Thoracic aorta (tissue), 2 donors: ENCODE results near the gene ELOVL6. TPM values are rescaled to one million over a fixed set of nuclear protein-coding genes. Genes with fewer than 3 reads are reported as not detected.
"Not testable (repeated sequence)": the region's sequence is repeated elsewhere in the genome, so short reads cannot be mapped to it uniquely, and the experiment has no call there.

Experiments
- ATAC-seq: fragments of 150-250 bp; one replicate; pipeline ENCODE4 v1.8.0; 2017; ENCODE audit warnings: low read depth; ENCODE audit not compliant: insufficient number of reproducible peaks, low FRiP score
- DNase-seq: peaks from one replicate; pipeline ENCODE4 v3.0.0-alpha.2; 2020; ENCODE audit warnings: low spot score
- H3K27ac ChIP-seq, 2 donors: fragments of 200-600 bp; sonication (generic); 1 replicate in 1 of 2; 2 replicates in 1 of 2; pipeline ENCODE4 v1.5.1; 2016; ENCODE audit warnings: mild to moderate bottlenecking in 2 of 2, moderate library complexity in 2 of 2
- H3K27me3 ChIP-seq: fragments of 200-600 bp; sonication (generic); replicated peaks from 2 replicates; pipeline ENCODE4 v1.6.0; 2016; ENCODE audit warnings: mild to moderate bottlenecking; ENCODE audit not compliant: insufficient read depth
- H3K36me3 ChIP-seq: fragments of 200-600 bp; sonication (generic); one replicate; pipeline ENCODE4 v1.5.1; 2016
- H3K4me1 ChIP-seq, 2 donors: fragments of 200-600 bp; sonication (generic); 1 replicate in 1 of 2; 2 replicates in 1 of 2; pipeline versions ENCODE4 v1.5.1 to v1.6.0; 2016; ENCODE audit warnings: low read depth in 2 of 2, mild to moderate bottlenecking in 1 of 2; ENCODE audit not compliant: control insufficient read depth in 1 of 2
- H3K4me3 ChIP-seq: fragments of 200-600 bp; sonication (generic); 2 replicates; pipeline ENCODE4 v1.5.1; 2016; ENCODE audit warnings: mild to moderate bottlenecking
- H3K9me3 ChIP-seq: fragments of 200-600 bp; sonication (generic); 2 replicates; pipeline ENCODE4 v1.5.1; 2016
- total RNA-seq, 2 donors: library from RNA; depleted of rRNA; stranded (reverse); fragments of >200 nt; gene quantifications; one replicate each; pipeline versions ENCODE4 v1.1.0 to v1.2.3, GENCODE V29; 2016
- TF ChIP-seq, protein P1 (sequence below): fragments of 200-600 bp; sonication (generic); IDR thresholded peaks from one replicate; pipeline ENCODE4 v1.5.1; 2019; ENCODE audit warnings: antibody characterized with exemption

ELOVL6 gene
- total RNA-seq, 2 donors from 2014 or later = 1.5 to 2.7 TPM

DNA sequence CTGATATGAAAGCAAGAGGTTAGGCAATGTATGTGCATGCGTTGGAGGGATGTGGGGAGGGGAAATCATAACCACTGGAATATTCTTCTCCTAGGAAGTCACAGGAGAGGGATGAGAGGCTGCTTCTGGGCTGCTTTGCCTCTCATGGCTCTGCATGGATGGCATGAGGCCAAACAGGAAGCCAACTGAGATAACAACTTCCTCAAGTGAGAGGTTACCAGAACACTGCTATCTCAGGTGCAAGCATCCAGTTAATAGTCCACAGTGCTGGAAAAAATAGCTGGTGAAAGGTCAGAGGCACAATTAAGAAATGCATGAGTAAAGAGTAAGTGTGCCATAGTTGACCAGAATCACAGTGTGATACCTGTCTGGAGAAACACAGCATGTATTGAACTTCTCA, 113.3 kb downstream of the ELOVL6 start:
- no peaks in the 10 kb centered on the region for H3K27me3 ChIP-seq
- ATAC-seq (no peak), DNase-seq (no peak)
- H3K36me3 ChIP-seq = no peaks in the 10 kb centered on the region
- TF ChIP-seq, protein P1, sequence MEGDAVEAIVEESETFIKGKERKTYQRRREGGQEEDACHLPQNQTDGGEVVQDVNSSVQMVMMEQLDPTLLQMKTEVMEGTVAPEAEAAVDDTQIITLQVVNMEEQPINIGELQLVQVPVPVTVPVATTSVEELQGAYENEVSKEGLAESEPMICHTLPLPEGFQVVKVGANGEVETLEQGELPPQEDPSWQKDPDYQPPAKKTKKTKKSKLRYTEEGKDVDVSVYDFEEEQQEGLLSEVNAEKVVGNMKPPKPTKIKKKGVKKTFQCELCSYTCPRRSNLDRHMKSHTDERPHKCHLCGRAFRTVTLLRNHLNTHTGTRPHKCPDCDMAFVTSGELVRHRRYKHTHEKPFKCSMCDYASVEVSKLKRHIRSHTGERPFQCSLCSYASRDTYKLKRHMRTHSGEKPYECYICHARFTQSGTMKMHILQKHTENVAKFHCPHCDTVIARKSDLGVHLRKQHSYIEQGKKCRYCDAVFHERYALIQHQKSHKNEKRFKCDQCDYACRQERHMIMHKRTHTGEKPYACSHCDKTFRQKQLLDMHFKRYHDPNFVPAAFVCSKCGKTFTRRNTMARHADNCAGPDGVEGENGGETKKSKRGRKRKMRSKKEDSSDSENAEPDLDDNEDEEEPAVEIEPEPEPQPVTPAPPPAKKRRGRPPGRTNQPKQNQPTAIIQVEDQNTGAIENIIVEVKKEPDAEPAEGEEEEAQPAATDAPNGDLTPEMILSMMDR = no peak
- H3K9me3 ChIP-seq = no peaks in the 10 kb centered on the region
- no peak overlapping the region for H3K27ac ChIP-seq
- peaks cover 4 to 18% of the 10 kb centered on the region in 2 donors for H3K4me1 ChIP-seq
- H3K4me3 ChIP-seq = no peak overlapping the region

DNA sequence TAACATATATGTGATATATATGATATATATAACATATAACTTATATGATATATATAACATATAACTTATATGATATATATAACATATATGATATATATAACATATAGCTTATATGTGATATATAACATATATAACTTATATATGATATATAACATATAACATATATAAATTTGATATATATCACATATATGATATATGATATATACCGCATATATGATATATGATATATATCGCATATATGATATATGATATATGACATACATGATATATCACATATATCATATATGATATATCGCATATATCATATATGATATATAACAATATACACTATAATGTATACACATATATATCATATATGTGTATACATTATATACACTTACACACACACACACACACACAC, 114.3 kb downstream of the ELOVL6 start:
- Histone ChIP-seq H3K27ac (no peak overlapping the region), H3K4me1 (peaks cover 4 to 18% of the 10 kb centered on the region in 2 donors), H3K4me3 (no peak overlapping the region), H3K27me3 (no peaks in the 10 kb centered on the region), H3K9me3 (no peaks in the 10 kb centered on the region), H3K36me3 (no peaks in the 10 kb centered on the region)
- TF ChIP-seq, protein P1 = no peak
- no peak for ATAC-seq
- no peak for DNase-seq

DNA sequence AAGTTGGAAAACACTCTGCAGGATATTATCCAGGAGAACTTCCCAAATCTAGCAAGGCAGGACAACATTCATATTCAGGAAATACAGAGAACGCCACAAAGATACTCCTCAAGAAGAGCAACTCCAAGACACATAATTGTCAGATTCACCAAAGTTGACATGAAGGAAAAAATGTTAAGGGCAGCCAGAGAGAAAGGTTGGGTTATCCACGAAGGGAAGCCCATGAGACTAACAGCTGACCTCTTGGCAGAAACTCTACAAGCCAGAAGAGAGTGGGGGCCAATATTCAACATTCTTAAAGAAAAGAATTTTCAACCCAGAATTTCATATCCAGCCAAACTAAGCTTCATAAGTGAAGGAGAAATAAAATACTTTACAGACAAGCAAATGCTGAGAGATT, 120.3 kb downstream of the ELOVL6 start:
- H3K27me3 ChIP-seq, H3K36me3 ChIP-seq, H3K27ac ChIP-seq, H3K4me1 ChIP-seq, DNase-seq, H3K4me3 ChIP-seq, H3K9me3 ChIP-seq, ATAC-seq: not testable (repeated sequence)

DNA sequence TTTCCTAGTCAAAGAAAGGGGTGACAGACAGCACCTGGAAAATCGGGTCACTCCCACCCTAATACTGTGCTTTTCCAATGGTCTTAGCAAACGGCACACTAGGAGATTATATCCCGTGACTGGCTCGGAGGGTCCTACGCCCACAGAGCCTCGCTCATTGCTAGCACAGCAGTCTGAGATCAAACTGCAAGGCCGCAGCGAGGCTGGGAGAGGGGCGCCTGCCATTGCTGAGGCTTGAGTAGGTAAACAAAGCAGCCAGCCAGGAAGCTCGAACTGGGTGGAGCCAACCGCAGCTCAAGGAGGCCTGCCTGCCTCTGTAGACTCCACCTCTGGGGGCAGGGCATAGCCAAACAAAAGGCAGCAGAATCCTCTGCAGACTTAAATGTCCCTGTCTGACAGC, 121.6 kb downstream of the ELOVL6 start:
- not testable (repeated sequence) for H3K36me3 ChIP-seq, ATAC-seq, H3K4me1 ChIP-seq, H3K27ac ChIP-seq, H3K4me3 ChIP-seq, H3K27me3 ChIP-seq, DNase-seq, H3K9me3 ChIP-seq

DNA sequence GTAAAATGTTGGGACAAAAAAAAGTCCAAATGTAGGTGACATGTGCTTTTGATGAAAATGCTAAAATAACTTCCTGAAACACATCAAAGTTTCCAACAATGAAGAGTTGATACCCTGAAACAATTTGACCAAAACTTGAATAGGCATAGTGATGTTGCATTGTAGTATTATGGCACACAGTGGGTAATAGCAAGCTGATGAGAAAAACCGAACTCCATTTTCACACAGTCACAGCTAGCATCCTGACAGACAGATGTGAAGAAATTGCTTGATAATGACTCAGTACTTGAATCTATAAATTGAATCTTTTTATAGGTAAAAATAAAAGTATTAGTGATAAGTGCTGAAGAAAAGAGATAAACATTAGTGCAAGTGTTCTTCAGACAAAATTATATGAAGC, 122.5 kb downstream of the ELOVL6 start:
- H3K4me3 ChIP-seq = no peak overlapping the region
- H3K27ac ChIP-seq = no peak overlapping the region
- DNase-seq (no peak), ATAC-seq (no peak)
- TF ChIP-seq, protein P1 = no peak
- H3K27me3 ChIP-seq = no peaks in the 10 kb centered on the region
- H3K36me3 ChIP-seq = no peaks in the 10 kb centered on the region
- H3K4me1 ChIP-seq = no peaks in the 10 kb centered on the region
- no peaks in the 10 kb centered on the region for H3K9me3 ChIP-seq

DNA sequence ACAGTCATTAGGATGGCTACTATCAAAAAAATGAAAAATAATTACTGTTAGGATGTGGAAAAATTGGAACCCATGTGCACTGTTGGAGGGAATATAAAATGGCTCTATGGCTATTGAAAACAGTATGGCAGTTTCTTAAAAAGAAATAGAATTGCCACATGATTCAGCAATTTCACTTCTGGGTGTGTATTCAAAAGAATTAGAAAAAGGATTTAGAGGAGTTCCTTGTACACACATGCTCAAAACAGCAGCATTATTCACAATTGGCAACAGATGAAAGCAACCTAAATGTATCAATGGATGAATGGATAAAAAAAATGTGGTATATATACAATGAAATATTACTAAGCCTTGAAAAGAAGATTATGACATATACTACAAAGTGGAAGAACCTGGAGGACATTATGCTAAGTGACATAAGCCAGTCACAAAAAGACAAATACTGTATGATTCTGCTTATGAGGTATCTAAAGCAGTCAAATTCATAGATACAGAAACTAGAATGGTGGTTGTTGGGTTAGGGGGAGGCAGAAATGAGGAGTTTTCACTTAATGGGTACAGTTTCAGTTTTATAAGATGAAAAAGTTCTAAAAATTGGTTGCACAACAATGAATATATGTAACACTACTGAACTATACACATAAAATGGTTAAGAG, 123.2 kb downstream of the ELOVL6 start:
- DNase-seq (no peak), ATAC-seq (no peak)
- Histone ChIP-seq H3K27ac (no peak overlapping the region), H3K36me3 (no peaks in the 10 kb centered on the region), H3K27me3 (no peaks in the 10 kb centered on the region), H3K9me3 (no peaks in the 10 kb centered on the region), H3K4me1 (no peaks in the 10 kb centered on the region), H3K4me3 (no peak overlapping the region)
- TF ChIP-seq, protein P1 = no peak
